ENCODE data around the gene GSE1. TPM values are rescaled to one million over a fixed set of nuclear protein-coding genes. Genes with fewer than 3 reads are reported as not detected.

GSE1 gene
- total and polyA plus RNA-seq, 2 donors from 2014 or later, result 9.5 to 92.8 TPM

DNA sequence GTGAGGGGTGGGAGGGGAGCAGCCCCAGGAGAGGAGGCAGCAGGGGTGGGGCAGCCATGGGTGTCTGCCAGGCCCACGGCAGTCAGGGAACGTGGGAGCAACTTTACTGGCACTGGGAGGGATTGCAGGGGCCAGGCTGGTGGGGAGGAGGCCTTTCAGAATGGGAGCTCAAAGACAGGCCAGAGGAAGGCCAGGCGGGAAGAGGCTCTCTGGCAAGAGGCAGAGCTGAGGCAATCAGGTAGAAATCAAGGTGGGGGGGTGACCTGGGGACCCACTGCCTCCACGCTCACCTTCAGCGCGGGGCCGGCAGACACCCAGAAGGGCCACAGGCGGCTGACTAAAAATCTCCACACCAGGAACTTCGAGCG lies 11.9 kb upstream of the GSE1 start:
- H3K4me1 ChIP-seq (ENCODE audit: control insufficient read depth in 2 of 3, insufficient read depth in 2 of 3, low read depth in 1 of 3, low read length in 3 of 3), result peaks cover 0 to 8% (median 8%) of the 10 kb centered on the region in 3 donors
- H3K27me3 ChIP-seq (ENCODE audit: control insufficient read depth, insufficient read depth, low read length), result no peaks in the 10 kb centered on the region
- no peak overlapping the region for H3K9ac ChIP-seq (ENCODE audit: low read length in 3 of 3)
- no peak overlapping the region for H3K27ac ChIP-seq (ENCODE audit: low read depth in 2 of 2, low read length in 2 of 2)
- H3K4me3 ChIP-seq (ENCODE audit: low read length in 3 of 3), result no peak overlapping the region
- TF ChIP-seq, protein P1, sequence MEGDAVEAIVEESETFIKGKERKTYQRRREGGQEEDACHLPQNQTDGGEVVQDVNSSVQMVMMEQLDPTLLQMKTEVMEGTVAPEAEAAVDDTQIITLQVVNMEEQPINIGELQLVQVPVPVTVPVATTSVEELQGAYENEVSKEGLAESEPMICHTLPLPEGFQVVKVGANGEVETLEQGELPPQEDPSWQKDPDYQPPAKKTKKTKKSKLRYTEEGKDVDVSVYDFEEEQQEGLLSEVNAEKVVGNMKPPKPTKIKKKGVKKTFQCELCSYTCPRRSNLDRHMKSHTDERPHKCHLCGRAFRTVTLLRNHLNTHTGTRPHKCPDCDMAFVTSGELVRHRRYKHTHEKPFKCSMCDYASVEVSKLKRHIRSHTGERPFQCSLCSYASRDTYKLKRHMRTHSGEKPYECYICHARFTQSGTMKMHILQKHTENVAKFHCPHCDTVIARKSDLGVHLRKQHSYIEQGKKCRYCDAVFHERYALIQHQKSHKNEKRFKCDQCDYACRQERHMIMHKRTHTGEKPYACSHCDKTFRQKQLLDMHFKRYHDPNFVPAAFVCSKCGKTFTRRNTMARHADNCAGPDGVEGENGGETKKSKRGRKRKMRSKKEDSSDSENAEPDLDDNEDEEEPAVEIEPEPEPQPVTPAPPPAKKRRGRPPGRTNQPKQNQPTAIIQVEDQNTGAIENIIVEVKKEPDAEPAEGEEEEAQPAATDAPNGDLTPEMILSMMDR (IDR thresholded peaks at IDR 0.05; ENCODE audit: borderline replicate concordance, extremely low read depth, insufficient read depth), result no peak
- no peaks in the 10 kb centered on the region for H3K9me3 ChIP-seq (ENCODE audit: control insufficient read depth in 2 of 3, insufficient read depth in 1 of 3, low read length in 3 of 3)
- no peaks in the 10 kb centered on the region for H3K36me3 ChIP-seq (ENCODE audit: control insufficient read depth in 2 of 3, insufficient read depth in 3 of 3, low read length in 3 of 3)
- no peak for DNase-seq
- intact Hi-C loops (cut with DNase I), result no loop called here
- FAIRE-seq, result no peak

GRCh38 chr16:85601730-85602401 lies 11.3 kb upstream of the GSE1 start:
- no peaks in the 10 kb centered on the region for H3K27me3 ChIP-seq (ENCODE audit: control insufficient read depth, insufficient read depth, low read length)
- FAIRE-seq (no peak), DNase-seq (peak in 1 of 5 donors; percentile 54)
- H3K9me3 ChIP-seq (ENCODE audit: control insufficient read depth in 2 of 3, insufficient read depth in 1 of 3, low read length in 3 of 3), result no peaks in the 10 kb centered on the region
- no peaks in the 10 kb centered on the region for H3K36me3 ChIP-seq (ENCODE audit: control insufficient read depth in 2 of 3, insufficient read depth in 3 of 3, low read length in 3 of 3)
- intact Hi-C loops (cut with DNase I), result no loop called here
- peaks cover 0 to 8% (median 8%) of the 10 kb centered on the region in 3 donors for H3K4me1 ChIP-seq (ENCODE audit: control insufficient read depth in 2 of 3, insufficient read depth in 2 of 3, low read depth in 1 of 3, low read length in 3 of 3)
- no peak overlapping the region for H3K9ac ChIP-seq (ENCODE audit: low read length in 3 of 3)
- H3K4me3 ChIP-seq (ENCODE audit: low read length in 3 of 3), result no peak overlapping the region
- peak overlapping the region in 1 of 2 donors; percentile 74 for H3K27ac ChIP-seq (ENCODE audit: low read depth in 2 of 2, low read length in 2 of 2)
- TF ChIP-seq, protein P1 (IDR thresholded peaks at IDR 0.05; ENCODE audit: borderline replicate concordance, extremely low read depth, insufficient read depth), result no peak

- H3K4me1 ChIP-seq (ENCODE audit: control insufficient read depth in 2 of 3, insufficient read depth in 2 of 3, low read depth in 1 of 3, low read length in 3 of 3), result peaks cover 0 to 15% (median 8%) of the 10 kb centered on the region in 3 donors
- TF ChIP-seq, protein P1 (IDR thresholded peaks at IDR 0.05; ENCODE audit: borderline replicate concordance, extremely low read depth, insufficient read depth), result no peak
- H3K27me3 ChIP-seq (ENCODE audit: control insufficient read depth, insufficient read depth, low read length), result no peaks in the 10 kb centered on the region
- no peaks in the 10 kb centered on the region for H3K36me3 ChIP-seq (ENCODE audit: control insufficient read depth in 2 of 3, insufficient read depth in 3 of 3, low read length in 3 of 3)
- H3K27ac ChIP-seq (ENCODE audit: low read depth in 2 of 2, low read length in 2 of 2), result peak overlapping the region in 1 of 2 donors; percentile 74
- FAIRE-seq, result no peak
- H3K9me3 ChIP-seq (ENCODE audit: control insufficient read depth in 2 of 3, insufficient read depth in 1 of 3, low read length in 3 of 3), result no peaks in the 10 kb centered on the region
- H3K4me3 ChIP-seq (ENCODE audit: low read length in 3 of 3), result no peak overlapping the region
- H3K9ac ChIP-seq (ENCODE audit: low read length in 3 of 3), result no peak overlapping the region
- peak in 4 of 5 donors; percentile 79 to 87 (median 82) for DNase-seq
- intact Hi-C loops (cut with DNase I), result no loop called here
Observed at GRCh38 chr16:85602402-85603202, 10.5 kb upstream of the GSE1 start.

Data from kidney (tissue), 14 donors.